NOMO-1 (cell line): ENCODE measurements around the gene TMEM200A.

Experiments
- DNase-seq, 2 experiments: peaks; one replicate each; lab custom pipeline; 2025; ENCODE audit not compliant: unreplicated experiment in 2 of 2; lab: John Stamatoyannopoulos, UW

TMEM200A gene

GRCh38 chr6:130482645-130483390 lies 117.0 kb downstream of the TMEM200A start:
- DNase-seq = no peak

- no peak for DNase-seq
Measured at GRCh38 chr6:130485870-130486269, 120.1 kb downstream of the TMEM200A start.

GRCh38 chr6:130486417-130486816 lies 120.6 kb downstream of the TMEM200A start:
- DNase-seq = no peak

DNA sequence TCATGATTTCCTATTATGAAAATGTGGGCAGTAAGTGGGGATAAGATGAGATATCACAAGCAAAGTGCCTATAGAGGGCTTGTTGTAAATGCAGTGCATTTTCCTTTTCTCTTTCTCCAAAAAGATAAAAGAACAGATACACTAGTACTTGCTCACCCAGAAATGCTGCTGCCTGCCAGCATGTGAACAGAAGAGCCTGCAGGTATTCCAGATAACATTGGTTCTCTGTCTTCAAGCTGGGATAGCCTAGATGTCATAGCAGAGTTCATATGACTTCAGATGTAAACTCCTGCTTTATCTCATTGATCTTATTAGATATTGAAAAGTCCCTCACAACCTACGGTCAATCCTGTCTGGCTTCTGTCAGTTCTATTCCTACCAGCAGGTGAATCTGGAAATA lies 123.7 kb downstream of the TMEM200A start:
- DNase-seq = no peak
